ENCODE results near the gene CASP10.

CASP10 gene

GRCh38 chr2:201261471-201261870, 78.5 kb downstream of the CASP10 start:
- no peak overlapping the region for H3K4me3 ChIP-seq (ENCODE audit: low read depth, low read length)
- no peak for TF ChIP-seq CTCF (IDR thresholded peaks at IDR 0.05; ENCODE audit: control insufficient read depth, extremely low read depth, insufficient read depth)

GRCh38 chr2:201261906-201262305, 79.0 kb downstream of the CASP10 start:
- no peak for TF ChIP-seq CTCF (IDR thresholded peaks at IDR 0.05; ENCODE audit: control insufficient read depth, extremely low read depth, insufficient read depth)
- DNase-seq (ENCODE audit: low read depth), result no peak
- H3K4me3 ChIP-seq (ENCODE audit: low read depth, low read length), result no peak overlapping the region

More at GRCh38 chr2:201261471-201261870, 78.5 kb downstream of the CASP10 start:
- no peak for DNase-seq (ENCODE audit: low read depth)

- no peak overlapping the region for H3K4me3 ChIP-seq (ENCODE audit: low read depth, low read length)
These were observed 79.8 kb downstream of the CASP10 start for GRCh38 chr2:201262718-201263117.

DNA sequence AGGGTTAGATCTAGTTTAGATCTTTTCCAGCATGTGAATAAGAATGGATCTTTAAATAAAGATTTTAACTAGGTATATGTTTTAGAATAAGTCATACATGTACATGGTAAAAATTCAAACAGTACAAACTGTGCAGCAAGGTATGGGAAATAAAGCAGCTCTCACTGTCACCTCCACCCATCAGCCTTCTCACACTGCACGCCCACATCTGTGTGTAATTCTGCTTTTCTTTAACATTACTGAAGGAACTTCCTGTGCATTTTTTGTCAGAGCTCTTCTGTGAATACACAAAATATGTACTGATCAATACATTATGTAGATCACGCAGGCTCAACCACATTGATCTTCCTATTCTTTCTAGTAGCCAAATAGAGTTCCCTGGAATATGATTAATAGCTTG, 80.8 kb downstream of the CASP10 start:
- no peak for DNase-seq (ENCODE audit: low read depth)
- H3K4me3 ChIP-seq (ENCODE audit: low read depth, low read length), result no peak overlapping the region

More at GRCh38 chr2:201262718-201263117, 79.8 kb downstream of the CASP10 start:
- no peak for DNase-seq (ENCODE audit: low read depth)
- no peak for TF ChIP-seq CTCF (IDR thresholded peaks at IDR 0.05; ENCODE audit: control insufficient read depth, extremely low read depth, insufficient read depth)

GRCh38 chr2:201264472-201265173, 81.7 kb downstream of the CASP10 start:
- H3K4me3 ChIP-seq (ENCODE audit: low read depth, low read length), result no peak overlapping the region
- TF ChIP-seq CTCF (IDR thresholded peaks at IDR 0.05; ENCODE audit: control insufficient read depth, extremely low read depth, insufficient read depth), result no peak
- DNase-seq (ENCODE audit: low read depth), result no peak

More for the DNA sequence above, 80.8 kb downstream of the CASP10 start:
- no peak for TF ChIP-seq CTCF (IDR thresholded peaks at IDR 0.05; ENCODE audit: control insufficient read depth, extremely low read depth, insufficient read depth)

GRCh38 chr2:201266629-201267028, 83.7 kb downstream of the CASP10 start:
- no peak for TF ChIP-seq CTCF (IDR thresholded peaks at IDR 0.05; ENCODE audit: control insufficient read depth, extremely low read depth, insufficient read depth)
- no peak for DNase-seq (ENCODE audit: low read depth)
- no peak overlapping the region for H3K4me3 ChIP-seq (ENCODE audit: low read depth, low read length)

All from LNCaP clone FGC (cell line).